Putamen (tissue), 1 donor: ENCODE data around the gene BCL11A.

Experiments
- DNase-seq: peaks from one replicate; pipeline ENCODE4 v3.0.0-alpha.2; 2016; ENCODE audit warnings: low spot score

Gene BCL11A

DNA sequence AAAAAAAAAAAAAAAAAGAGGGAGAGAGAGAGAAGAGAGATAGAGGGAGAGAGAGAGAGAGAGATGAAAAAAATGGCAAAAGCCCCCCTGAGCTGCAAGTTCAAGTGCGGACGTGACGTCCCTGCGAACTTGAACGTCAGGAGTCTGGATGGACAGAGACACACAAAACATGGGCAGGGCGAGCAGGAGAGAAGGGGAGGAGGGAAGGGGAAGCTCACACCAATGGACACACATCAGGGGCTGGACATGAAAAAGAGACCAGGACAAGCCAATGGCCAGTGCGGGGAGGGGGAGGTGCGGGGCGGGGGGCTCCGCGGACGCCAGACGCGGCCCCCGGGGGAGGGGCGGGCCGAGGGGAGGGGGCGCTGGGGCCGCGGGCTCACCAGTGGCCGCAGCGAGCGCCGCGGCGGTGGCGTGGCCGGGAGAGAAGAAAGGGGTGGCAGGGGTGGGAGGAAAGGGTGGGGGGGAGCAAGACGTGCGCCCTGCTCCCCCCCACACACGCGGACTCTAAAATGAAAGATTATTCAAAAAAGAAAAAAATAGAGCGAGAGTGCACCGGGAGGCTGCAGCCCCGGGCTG lies at the start of gene BCL11A:
Gene BCL11A (minus strand): TSS at position 160 of the 579 bp plus-strand sequence. CDS start 384 bp downstream, outside the sequence.
- no peak for DNase-seq

DNA sequence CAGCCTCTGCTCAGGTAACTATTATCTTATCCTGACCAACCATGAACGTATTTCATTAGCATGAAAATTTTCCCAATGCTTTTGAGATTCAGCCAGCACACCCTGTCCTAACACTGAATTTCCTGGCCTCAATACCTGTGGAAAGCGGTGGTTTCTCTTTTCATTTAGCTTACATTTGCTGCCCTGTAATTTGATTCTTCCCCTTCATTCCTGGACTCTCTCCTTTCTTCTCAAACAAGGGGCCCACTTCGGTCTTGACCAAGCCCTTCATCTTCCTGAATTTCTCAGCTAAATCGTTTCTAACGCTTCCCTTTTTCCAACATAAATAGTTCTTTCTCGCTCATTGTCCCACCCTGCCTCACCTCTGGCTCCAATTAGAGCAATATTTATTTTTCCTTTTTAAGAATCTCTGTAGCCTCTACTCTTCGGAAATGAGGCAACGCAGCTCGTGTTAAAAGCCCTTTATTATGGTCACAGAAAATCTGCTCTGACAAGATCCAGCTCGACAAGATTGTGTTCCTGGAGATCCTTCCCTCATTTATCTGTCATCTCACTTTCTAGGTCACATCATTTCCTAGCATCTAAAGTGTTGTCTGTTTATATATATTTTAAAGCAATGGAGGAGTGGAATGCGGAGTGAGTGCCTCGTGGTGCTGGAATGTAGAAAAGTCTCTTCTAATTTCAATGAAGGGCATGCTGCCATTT lies 49.5 kb upstream of the BCL11A start:
- no peak for DNase-seq

DNA sequence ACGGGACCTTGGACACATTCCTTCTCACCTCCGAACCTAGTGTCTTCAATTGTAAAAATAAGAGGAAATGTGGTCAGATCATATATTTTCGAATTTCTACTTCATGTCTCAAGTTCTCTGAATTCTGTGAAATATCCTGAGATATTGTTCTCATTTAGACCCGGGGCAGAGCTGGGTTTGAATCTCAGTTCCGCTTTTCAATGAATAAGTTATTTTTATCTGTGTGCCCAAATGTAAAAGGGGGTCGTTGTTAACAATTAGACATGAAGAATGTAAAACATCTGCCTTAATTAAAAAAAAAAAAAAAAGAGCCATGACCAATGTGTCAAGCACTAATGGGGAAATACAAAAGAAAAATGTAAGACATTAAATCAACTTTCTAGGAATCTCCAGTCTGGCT lies 48.9 kb upstream of the BCL11A start:
- no peak for DNase-seq

DNA sequence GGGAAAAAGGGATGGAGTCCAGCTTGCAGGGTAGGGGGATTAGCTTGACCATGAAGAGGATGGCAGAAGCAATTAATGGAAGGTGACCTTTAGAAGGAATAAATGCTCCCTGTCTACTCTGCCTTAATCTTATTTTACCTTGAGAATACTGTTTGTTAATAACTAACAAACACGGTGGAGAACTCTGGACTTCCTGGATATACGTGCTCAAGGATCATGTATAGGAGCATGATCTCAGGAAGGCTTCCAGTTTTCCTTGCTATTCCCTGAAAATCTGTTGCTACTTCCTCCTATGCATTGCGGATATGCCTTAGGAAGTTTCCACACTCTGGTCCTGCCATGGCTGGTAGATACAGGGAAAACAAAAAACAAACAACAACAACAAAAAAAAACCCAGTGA lies 44.8 kb upstream of the BCL11A start:
- no peak for DNase-seq

DNA sequence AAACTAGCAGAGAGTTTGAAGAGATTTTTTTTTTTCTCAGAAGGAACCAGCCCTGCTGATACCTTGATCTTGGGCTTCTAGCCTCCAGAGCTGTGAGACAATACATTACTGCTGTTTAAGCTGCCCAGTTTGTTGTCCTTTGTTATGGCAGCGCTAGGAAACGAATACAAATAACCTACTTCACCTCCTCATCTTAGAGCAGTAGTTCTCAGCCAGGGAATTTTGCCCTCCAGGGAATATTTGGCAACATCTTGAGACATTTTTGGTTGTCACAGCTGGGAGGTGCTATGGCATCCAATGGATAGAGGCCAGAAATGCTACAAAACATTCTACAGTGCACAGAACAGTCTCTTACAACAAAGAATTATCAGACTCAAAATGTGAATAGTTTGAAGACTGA lies 43.9 kb upstream of the BCL11A start:
- DNase-seq, result no peak

DNA sequence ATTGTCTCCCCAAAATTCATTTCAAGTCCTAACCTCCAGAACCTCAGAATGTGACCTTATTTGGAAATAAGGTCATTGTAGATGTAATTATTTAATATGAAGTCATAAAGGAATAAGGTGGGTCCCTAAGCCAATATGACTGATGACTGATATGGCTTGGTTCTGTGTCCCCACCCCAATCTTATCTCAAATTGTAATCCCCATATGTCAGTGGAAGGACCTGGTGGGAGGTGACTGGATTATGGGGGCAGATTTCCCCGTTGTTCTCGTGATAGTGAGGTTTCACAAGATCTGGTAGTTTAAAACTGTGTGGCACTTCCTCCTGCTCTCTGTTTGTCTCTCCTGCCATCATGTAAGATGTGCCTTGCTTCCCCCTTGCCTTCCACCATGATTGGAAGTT lies 43.0 kb upstream of the BCL11A start:
- no peak for DNase-seq

DNA sequence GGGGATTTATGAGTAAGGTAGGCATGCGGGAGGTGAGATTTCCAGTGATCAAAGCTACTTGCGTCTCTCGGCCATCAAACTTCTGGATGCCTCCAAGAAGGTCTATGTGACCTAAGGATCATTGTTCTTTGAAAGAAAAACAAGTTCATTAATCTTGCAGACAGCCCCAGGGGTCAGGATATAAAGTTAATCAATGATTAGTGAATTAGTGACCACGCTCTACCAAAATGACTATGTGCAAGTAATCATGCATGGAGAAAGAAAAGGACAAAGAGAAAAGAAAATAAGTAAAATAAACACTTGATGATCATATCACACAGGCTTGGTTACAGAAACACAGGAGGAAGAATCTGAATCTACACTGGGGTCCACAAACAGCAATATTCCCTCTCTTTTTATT lies 42.5 kb upstream of the BCL11A start:
- no peak for DNase-seq

DNA sequence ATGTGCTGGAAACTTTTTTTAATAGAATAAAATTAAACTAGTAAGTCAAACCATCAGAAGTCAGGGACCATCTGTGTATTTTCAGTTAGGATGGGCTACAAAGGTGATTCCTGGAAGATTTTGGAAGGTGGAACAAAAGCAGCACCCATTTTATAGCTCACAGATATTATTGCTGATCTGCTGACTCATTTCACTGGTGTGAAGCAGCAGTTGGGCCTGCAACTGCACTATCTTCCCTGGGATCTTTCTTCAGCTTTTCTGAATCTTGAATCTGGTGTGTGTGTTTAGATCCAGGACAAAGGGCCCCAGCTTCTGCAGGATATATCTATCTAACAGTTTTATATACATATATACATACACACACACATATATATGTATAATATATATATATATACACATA lies 35.6 kb upstream of the BCL11A start:
- DNase-seq, result no peak

DNA sequence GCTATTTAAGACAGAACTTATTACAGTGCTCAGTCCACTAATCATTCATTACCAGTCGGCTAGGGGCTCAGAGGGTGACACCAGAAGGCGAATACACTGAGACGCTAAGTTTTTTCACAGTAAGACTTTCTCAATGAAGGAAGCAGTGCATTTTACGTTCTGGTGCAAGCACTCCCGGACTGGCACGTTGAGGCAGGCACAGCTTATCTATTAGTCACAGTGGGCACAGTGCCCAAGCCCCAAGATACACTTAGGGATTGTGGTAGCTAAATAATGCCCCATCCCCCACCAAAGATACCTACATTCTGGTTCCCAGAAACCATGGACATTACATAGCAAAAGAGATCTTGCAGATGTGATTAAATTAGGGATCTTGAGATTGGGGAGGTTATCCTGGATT lies 32.6 kb upstream of the BCL11A start:
- no peak for DNase-seq

DNA sequence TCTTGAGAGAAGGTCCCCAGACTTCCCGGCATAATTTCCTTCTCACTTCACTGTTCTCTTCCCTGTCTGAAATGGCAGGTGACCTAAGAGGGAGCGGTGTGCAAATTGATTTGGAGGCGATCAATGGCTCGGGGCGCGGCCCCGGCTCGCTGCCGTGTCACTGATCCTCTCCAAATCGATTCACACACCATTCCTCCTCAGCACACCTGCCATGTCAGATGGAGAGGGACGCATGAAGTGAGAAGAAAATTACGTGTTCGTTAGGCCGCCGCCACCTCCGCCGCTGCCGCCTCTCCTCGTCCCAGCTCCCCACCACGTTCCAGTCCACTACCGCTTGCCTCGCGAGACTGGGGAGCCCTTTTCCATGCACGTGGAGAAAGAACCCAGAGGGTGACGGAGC lies 31.8 kb upstream of the BCL11A start:
- DNase-seq, result no peak

DNA sequence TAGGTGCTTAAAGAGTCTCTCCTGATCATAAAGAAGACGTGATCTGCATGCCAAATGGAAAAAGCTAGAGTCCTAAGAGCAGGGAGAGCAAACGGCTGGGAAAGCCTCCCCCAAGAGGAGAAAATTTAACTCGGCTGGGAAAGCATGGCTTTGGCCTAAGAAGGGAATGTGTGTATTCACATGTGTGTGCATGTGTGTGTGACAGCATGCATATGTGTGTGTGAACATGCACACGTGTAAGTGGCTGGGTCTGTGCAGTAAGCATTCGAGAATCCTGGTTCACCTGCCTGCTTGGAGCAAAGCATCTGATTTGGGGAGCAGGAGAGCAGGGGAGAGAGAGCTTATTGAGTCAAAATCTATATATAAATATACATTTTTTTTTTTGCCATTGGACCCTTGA lies 30.1 kb upstream of the BCL11A start:
- DNase-seq, result no peak

DNA sequence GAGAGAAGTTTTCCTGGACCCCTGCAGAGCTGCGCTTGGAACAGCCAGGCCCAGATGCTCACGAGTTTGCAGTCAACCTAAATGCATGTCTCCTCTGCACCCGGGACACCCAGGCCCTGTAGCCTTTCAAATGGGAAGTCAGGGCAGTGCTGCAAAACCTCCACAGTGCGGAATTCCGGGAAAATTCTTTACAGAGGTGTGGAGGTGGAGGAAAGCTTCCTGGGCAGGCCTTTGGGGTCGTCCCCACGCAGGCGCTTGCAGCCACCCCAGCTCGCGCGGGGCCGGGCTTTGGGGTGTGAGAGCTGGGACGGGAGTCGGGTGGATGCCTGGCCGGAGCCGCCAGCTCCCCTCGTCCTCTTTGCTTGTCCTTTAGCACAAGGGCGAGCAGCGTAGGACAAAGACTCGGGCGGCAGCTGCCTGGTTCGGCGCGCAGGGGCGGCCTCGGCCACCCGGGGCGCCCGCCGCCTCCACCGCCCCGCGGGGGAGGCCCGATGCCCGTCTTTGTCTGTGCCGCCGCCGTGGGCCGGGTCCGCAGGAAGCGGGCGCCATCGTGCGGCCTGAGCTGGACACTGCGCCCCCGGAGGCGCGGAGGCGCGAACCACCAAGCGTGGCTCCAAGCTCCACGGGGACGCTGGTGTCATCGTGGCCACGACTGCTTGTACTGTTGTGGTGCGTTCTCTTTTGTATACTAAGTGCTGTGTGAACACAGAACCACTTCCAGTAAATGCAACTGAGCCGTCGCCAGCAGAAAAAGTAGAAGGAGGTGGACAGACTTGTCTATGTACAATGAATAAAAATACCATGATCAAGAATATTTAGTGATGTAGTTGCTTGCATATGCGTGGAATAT lies 28.2 kb upstream of the BCL11A start:
- DNase-seq, result peak; percentile 70

DNA sequence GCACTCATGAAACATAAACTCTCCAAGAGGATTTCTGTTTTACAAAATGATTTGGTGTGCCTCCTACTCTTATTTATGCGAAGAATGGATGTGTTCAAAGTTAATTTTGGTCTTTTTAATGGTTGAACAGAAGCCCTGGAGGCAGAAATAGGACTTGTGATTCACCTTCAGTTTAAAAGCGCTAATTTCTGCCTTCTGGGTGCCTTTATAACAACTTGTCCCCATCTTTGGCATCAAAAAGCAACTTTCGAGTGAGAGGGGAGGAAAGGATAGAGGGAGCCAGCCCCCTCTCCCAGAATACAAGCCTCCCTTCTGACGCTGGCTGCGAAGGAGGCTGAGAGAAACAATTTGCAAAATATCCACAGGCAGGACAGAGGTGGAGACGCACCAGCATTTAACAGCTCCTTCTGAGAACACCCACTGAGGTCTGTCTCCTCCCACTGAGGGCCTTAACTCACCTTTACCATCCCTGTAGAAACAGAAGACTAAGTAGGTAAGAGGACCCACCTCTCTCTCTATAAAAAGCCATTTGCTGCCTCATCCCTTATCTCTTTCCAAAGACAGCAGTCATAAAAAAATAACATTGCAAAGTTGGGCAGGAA lies 24.3 kb upstream of the BCL11A start:
- DNase-seq, result no peak

DNA sequence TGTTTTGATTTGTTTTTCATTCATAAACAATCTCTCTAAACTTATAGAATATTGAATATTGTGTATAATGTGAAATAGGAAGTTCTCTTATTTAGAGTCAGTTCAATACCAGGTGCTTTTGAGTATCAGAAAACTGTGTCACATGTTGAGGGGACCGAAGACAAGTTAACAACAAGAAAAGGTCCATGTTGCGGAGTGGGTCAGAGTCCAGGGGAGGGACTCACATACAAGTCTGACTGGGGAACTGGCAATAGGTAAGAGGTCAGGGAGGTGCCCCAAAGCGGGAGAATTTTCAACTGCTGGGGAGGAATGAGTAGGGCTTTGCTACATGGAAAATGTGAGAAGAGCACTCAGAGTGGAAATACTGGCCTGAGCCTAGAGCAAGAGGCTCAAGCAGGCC lies 19.8 kb upstream of the BCL11A start:
- DNase-seq, result no peak

DNA sequence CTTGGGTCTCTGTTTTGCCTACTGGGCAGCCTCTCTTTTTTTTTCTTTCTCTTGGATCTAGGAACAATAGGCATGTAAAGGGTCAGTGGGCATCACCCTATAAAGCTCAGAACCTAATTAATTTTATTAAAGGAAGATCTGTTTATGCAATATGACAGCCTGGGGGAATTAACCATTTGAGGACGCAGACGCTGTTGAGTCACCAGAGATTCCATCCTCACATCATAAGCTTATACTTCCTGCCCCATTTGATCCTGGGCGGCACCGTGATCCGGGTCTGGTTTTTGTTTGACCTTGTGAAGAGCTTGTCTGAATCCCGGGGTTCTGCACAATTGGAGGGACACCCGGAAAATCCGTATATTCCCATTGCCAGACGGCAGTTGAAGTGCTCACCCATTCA lies 16.8 kb upstream of the BCL11A start:
- no peak for DNase-seq

DNA sequence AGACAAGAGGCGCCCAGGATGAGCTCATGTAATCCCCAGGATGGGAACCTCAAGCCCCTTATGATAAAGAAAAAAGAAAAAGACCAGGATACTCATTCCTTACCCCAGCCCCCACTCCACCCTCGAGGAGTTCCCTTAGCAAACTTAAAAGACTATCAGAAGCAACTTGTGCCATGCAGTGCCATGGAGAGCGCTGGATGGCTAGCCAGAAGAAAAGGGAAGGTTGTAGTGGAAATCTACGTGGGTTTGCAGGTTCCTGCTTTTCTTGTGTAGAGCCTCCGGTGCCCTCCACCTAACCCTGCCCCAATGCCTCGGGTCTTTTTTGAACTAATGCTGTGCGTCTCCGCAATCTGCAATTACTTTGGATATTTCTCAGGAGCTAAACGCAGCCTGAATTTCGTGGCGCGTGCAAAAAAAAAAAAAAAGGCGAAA lies 16.2 kb upstream of the BCL11A start:
- no peak for DNase-seq

DNA sequence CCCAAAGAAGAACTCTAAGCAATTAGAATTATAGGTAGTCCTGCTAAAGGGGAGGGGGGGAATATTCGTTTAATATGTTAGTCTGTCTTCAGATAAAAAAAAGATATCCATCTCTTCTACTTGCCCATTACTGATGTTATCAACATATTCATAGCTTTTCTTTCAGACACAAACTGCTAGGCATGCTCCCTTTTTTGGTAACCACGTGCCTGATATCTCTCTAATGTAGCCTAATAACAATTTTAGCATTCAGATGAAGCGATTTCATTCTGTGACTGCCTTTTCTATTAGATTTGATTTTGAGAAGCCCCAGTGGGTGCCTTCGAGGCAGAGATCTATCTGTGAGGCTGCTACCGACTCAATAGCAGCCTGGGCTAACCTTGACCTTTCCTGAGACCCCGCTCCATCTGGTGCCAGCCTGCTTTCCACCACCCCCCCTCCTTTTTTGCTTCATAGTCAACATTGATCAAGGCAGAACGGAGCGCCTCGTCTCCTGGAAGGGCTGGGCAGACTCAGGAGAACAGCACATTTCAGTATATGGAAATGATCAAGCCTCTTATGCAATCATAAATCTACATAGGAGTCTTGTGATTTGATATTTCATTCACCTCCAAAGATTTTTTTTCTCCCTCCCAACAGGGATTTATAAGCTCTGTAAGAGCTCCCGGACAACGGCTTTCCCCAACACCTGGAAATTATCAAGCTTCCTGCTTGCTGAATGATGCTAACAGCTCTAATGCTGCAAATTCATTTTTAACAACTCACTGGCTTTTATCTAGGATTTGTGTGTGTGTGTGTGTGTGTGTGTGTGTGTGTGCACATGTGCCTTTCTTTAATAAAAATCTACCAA lies 14.7 kb upstream of the BCL11A start:
- no peak for DNase-seq

DNA sequence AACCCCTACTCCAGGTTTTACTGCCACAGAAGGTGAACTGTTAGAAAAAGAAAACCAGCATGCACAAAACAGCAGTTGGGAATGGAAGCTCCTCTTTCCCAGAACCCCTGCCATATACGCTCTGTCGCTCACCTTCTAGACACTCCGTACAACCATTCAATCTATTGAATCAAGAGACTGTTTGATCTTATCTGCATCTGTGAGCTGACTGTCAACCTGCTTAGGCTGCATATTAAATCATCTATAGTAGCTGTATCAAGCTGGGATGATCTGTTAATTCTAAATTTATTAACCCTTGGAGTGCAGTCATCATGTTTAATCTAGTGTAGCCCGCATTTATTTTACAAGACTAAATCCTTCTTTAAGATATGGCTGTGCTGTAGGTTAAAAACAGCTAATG lies 13.6 kb upstream of the BCL11A start:
- DNase-seq, result no peak

DNA sequence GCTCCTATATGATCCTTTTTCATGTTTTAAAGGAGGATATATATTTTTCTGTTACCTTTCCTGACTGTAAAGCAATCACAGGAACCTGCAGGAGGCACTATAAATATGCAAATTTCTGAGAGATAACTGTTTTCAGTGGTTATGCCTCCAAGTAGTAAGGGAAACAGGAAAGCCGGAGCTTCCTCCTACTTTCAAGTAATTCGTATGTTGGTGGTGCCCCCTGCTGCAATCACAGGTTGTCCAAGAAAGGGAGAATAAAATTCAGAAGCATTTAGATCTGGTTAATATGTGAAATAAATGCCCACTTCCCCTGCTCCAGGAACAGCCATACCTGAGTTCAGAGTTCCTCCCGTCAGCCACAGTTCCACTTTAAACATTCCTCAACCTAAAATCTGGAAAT lies 12.0 kb upstream of the BCL11A start:
- no peak for DNase-seq

DNA sequence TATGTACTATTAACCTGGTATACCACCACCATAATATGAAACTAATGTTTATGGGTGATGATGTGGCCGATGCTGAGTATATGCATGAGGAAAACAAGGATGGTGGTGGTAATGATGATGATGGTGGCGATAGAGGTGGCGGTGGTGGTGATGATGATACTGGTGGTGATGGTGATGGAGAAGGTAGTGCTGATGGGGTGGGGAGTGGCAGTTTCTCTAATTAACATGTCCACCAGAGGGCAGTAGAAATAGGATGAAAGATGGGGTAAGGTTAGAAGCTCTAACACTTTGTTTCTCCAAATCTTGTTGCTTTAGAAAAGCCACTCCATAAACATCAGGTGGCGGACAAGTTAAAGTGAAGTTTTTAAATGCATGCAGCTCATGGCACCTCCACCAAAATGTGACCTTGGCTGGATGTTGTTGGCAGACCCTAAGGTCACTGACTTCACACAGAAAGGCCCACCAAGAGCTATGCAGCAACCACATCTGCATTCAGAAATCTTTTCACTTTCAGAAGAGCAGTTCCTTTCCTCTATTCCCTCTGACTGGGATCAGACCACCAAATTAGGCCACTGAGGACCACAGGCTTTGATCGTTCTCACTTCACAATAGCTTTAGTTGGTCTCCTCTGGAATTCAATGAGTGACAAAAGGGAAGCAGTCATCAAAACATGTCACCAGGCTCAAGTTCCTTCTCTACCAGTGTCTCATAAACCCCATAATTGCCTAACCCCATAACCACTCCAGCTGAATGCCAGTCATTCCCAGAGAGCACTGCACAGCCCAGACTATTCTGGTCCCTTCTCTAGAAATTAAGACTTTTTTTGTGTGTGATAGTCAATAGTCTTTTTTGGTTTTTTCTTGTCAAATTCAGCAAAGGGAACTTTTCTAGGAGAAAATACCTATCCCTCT lies 7.5 kb upstream of the BCL11A start:
- no peak for DNase-seq

DNA sequence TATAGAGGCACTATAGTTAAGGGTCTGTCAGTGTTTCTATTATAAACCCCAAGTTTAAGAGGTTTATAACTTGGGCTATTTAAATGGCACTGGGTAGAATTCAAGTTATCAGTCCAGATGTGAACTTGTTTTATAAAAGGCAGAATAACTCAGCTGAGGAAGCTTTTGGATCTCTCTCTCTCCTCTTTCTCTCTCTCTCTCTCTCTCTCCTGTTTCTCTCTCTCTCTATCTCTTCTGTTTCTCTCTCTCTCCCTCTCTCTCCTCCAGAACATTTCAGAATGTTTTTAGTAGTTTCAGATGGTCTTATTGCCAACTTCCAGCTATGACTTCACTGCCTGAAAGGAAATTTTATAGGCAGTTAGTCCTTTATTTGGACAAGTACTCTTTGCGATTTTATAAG lies 6.4 kb upstream of the BCL11A start:
- no peak for DNase-seq
